ENCODE measurements around the gene TNFRSF18.

Gene TNFRSF18

DNA sequence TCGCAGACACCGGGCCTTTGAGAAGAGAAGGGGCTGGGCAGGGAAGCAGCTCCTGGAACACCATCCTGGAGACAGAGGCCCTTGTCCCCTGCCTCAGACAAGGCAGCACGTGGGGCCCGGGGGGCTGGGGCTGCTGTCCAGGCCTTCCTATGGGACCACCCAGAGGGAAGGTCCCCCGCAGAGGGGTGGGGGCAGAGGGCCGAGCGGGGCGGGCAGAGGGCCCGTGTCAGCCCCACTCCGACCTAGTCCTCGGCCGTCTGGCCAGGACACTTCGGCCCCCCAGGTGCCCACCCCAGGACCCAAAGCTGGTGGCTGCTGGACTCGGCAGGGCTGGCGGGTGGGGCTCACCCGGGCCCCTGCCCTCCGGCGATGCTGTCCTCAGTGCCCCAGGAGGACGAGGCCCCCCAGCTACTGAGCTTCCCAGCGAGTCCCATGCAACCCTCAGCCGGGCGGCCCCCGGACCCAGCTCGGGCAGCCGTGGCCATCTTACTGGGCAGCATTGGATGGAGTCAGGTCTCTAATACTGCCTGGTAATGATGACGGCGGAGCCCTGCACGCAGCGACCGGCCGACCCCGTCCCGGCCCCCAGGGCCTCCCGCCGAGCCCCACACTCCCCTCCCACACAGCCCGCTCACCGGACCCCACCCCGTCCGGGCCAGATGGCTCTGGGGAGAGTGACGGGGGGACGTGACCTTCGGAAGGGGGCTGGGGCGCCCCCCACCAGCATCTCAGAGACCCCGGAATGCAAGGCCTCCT lies 39.6 kb downstream of the TNFRSF18 start:
- no peak for DNase-seq (ENCODE audit: low read depth in 3 of 3)

DNA sequence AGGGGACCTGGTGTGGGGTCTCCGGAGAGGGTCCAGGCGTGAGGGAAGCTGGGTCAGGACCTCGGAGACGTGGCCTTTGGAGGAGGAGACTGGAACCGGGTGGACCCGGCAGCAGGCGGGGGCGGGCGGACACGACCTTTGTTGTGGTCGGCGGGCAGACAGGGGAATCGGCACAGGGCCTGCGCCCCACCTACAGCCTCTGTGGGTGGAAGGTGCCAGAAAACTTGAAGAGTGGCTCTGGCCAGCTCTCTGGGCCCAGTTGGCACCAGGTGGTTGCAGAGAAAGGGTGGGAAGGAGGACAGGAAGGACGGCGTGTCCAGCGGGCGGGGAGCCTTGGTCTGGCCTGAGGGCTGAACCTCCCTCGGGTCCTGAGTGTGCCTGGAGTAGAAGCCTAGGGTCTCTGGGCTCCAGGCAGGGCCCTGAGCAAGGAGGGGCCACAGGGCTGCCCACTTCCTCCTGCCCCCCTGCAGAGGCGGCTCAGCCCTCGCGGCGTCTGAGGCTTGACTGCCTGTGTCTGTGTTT lies 40.4 kb downstream of the TNFRSF18 start:
- no peak for DNase-seq (ENCODE audit: low read depth in 3 of 3)

DNA sequence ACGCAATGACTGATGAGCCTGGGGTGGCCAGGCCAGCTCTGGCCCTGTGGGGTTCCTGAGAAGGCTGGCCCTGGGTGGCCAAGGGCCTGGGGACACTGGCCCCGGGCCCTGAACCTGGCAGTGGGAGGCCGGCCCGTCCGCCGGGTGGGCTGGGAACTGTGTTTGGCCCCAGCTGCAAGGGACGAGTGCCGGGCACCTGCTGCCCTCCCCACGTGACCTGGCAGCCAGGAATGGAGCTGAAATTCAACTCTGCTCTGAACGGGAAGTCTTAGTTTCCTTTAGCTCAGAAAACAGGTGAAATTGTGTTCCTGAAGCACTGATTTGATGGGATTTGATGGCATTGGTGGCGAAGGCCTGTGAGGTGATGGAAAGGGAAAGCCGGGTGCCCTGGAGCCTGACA lies 40.9 kb downstream of the TNFRSF18 start:
- DNase-seq (ENCODE audit: low read depth in 3 of 3): no peak

DNA sequence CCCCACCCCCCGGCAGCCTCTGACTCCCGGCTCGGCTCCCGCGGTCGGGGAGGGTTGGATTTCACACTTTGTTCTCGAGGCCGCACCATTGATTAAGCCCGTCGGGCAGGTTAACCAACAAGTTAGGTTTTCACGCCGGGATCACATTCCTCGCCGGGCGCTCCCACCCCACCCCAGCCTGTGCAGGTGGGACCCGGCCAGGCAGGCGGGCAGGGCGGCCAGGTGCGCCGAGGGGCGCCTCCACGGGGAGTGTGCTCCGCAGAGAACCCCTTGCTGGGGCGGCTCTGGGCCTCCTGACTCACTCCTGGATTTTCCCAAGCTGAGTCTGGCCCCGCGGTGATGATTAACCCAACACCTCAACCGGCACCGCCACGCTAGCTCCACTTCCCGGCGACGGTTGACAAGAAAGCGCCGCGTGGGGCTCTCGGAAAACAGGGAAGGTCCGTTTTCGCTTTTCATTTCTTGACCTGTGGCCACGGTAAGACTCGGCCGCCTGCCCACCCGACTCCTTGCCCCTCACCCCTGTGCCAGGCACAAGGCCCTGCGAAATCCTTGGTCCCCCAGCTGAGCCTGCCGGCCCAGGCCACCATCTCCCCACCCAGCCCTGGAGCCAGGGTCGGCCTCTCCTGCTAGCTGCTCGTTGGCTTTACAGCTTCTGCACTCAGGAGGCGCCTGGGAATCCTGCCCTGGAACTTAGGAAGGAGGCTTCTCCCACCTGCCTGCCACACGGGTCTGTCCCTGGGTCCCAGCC lies 41.5 kb downstream of the TNFRSF18 start:
- no peak for DNase-seq (ENCODE audit: low read depth in 3 of 3)

DNA sequence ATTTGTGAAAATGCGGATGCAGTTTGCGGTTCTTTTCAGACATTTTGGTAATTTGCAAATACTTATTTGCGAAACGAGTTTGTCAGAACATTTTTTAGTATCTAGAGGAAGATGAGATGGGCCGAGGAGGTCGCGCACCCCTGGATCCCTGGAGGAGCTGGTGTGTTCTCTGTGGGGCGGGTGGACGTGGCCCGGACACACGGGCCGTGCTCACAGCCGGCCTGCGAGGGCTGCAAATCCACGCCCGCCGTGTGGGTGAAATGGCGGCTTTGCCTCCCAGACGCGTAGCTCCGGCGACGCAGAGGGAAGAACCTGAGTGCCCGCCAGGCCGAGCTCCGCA lies 42.1 kb downstream of the TNFRSF18 start:
- DNase-seq (ENCODE audit: low read depth in 3 of 3): no peak

DNA sequence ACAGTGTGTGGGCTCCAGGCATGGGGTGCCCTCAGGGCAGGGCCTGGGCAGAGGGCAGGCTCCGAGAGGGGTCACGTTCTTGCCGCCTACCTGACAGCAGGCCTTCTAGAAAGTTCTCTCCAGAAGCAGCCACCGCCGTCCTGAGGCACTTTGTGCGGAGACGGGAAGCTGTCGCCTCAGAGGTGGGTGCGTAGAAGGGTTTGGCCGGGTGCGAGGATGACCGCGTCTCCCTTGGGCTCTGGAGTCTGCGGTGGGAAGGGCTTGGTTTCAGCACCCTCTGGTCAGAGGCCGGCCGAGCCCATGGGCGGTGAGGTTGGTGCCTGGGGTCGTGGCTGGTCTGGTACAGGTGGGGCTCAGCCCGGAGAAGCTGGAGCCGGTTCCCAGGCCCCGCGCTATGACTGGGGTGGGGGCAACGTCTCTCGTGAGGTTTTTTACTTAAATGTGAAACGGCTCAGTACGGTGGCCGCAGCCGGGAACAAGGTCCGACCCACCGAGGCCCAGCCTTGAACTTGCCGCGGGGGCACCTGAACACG lies 42.8 kb downstream of the TNFRSF18 start:
- DNase-seq (ENCODE audit: low read depth in 3 of 3): no peak

DNA sequence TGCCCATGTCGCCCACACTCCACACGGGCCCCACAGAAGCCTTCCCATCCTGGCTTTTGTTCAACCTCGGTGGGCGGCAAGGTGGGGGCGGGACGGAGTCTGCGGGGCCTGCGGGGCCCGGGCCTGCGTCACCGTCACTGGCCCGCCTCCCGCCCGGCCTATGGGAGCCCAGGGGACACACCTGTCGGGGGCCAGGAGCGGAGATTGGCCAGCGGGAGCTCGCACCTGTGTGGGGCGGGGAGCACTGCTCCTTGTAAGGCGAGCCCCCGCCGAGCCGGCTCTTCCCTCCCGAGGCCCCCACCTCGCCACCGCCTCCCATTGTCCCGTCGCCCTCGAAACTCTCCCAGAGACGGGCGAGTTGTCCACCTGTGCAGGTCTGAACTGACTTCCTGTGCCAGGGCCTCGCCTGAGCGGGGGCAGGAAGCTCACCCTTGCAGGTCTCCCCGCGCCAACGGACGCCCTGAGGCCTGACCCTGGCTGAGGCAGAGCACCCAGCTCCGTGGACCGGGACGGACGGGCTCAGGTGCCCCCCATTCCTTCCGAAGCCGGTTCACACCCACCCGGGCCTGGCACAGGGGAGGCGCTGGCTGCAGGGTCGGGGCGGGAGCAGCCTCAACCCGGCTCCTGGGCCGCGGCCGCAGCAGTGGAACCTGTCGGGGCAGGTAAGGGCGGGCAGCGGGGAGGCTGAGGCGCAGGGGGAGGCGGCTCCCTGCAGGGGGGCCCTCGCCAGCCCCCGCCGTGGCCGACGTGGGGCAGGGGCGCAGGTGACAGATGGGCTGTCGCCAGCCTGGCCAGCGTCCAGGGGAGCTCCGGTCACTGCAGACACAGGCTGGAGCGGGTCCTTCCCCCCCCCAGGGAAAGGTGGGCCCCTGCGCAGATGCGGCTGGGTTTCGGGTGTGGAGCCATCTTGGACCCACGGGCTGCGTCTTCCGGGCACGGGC lies 43.5 kb downstream of the TNFRSF18 start:
- no peak for DNase-seq (ENCODE audit: low read depth in 3 of 3)

DNA sequence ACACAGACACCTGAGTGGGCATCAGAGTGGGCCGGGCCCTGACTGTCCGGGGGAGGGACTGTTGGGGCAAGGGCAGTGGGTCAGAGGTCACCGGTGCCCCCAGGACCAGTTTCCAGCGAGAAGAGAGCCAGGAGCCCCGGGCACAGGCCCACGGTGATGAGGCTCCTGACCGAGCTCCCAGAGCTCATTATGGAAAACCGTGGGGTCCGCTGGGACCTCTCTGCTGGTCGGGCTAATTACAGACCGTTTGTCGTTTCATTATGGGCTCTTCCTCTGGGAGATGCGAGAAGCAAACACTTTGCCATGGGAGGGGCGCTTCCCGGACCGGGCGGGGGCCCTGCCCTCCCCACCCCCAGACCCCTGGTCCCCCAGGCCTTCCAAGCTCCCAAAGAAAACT lies 44.7 kb downstream of the TNFRSF18 start:
- no peak for DNase-seq (ENCODE audit: low read depth in 3 of 3)

DNA sequence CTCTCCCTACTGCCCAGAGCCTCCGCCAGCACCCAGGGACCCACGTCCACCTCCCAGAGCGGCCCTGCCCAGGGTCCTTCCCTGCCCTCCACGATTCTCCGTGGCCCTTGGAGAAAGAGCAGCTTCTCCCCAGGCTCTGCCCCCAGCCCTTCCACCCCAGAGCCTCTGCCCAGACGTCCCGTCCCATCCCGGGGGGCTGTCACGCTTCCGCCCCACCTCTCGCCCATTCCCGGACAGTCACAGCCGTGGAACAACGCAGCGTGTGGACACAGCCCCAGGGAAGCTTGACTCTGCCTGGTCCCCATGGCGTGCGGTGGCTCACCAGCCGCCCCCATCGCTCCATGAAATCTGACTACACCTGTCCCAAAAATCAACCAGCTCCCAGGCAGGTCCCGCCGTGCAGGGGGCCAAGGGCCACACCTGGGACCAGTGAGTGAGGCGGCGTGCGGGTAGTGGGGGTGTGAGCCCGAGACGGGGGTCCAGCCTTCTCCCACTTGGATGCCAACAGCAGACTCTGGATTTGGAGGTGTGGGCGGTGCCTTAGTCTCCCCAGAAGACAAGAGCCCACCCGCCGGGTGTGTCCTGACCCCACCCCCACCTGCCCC lies 45.2 kb downstream of the TNFRSF18 start:
- no peak for DNase-seq (ENCODE audit: low read depth in 3 of 3)

DNA sequence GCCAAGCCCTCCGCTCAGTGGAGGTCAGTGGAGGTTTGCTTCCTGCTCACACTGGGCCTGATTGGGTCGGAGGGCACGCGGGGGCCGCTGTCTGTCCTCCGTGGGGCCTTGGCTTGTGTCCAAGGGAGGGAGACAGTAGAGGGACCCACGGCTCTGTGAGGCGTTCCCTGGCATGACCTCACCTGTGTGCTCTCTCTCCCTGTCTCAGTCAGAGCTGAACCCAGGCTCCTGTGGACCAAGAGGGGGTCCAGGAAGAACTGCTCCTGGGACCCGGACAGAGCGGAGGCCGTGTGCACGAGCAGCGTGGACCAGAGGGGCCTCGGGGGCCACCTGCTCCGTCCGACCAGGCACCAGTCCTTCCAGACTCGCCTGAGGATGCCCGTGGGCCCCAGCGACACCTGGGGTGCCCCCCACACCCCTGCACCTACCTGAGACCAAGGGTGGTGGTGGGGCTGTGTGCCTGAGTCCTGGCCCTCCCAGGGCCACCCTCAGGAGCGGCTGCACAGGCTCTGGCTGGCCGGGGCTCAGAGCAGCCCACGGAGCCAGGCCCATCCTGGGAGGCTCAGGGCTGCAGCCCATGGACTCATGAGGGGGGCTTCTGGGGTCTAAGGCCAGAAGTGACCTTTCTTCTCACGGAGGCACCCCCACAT lies 46.0 kb downstream of the TNFRSF18 start:
- no peak for DNase-seq (ENCODE audit: low read depth in 3 of 3)

DNA sequence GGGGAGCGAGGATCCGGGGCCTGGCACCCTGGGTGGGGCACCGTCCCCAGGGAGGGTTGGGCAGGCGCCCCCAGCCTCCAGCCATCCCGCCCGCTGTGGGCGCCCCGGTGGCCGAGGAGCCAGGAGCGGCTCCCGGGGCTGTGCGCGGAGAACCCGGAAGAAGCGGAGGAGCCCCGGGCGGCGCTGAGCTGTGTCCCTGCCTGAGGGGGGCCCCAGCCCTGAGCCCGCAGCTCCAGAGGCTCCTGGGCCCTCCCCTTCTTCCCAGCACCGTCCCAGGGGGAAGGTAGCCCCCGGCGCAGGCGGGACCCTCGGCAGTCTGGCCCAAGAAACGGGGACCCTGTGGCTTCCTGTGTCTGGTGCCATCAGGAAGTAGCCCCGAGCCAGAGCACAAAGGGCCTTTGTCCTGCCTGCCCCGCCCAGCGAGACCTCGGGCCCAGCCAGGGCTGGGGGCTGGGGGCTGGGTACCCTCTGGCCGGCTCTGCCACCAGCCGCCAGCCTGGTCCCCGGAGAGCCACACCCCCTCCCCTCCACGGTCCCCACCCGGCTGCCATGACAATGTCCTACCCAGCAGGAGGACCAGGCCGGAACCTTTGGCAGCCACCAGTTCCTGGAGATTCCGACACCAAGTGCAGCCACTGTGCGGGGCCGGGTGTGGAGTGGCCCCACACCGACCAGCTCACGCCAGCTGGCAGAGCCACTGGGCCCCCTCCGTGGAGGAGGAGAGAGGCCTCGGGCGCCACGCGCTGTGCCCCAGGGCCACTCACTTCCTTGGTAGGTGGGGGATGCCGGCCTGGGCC lies 48.3 kb downstream of the TNFRSF18 start:
- DNase-seq (ENCODE audit: low read depth in 3 of 3): no peak

DNA sequence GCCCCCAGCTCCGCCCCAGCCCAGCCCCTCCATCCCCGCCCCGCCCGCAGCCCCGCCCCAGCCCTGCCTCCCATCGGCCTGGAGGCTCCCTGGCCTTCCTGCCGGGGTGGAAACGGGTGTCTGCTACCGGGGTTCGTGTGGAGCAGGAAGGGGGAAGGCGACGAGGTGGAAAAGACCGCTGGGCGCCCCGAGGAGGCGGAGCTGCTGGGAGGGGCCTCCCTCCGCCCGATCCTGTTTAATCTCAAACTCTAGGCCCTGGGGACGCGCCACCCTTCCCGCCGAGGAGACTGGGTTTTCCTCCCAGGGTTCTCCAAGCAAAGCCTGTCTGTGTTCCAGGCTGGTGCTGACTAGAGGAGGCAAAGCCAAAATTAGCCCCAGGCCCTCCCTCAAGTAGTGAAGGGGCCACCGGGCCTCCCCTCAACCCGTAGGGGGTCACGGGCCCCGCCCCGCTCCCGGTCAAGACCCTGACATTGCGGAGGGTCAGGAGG lies 48.9 kb downstream of the TNFRSF18 start:
- peak; percentile 43 to 60 (median 53) for DNase-seq (ENCODE audit: low read depth in 3 of 3)

DNA sequence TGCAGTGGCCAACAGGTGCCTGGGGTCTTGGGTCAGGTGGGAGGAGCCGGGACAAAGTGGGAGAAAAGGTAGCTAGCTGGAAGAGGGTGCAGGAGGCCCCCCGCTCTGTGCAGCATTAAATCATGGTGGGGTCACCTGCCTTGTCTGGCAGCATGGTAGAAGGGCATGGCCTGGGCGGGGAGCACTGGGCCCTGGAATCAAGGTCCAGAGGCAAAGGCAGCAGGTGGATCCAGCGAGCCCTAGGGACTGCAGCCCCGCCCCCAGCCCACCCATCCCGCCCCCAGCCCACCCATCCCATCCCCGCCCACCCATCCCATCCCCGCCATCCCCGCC lies 49.4 kb downstream of the TNFRSF18 start:
- DNase-seq (ENCODE audit: low read depth in 3 of 3): no peak

DNA sequence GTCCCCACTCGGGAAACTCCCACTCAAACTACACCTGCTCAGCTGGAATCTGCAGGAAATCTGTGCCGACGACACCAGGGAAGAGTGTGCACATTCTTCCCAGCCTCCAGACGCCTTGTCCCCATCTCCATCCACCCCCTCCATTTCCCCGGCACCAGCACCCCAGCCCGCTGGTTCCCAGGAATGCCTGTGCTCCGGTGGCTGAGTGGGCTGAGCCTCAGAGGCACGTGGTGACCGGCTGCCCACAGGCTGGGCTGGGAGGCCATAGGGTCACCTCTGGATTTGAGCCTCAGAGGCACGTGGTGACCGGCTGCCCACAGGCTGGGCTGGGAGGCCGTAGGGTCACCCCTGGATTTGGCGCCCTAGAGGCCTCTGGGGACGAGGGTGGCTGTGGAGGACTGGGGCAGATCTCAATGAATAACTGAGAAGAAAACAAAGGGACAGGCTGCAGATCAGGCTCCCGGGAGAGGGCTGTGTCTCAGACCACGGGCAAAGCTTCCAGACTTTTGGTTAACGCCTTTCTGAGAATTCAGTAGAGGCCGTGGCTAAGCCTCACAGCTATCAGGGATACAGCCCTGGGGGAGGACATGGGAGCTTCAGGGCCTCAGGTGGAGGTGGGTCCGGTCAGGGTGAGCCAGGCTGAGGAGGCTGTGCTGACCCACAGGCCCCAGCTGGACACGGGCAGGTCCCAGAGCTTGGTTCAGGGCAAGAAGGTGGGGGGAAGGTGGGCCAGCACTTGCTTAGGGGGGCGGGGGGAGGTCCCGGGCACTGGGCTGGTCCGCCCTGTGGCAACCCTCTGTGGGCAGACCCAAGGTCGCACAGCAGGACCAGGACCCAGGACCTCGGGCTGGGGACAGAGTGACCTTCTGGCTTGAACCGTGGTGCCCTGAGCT lies 50.0 kb downstream of the TNFRSF18 start:
- DNase-seq (ENCODE audit: low read depth in 3 of 3): no peak

DNA sequence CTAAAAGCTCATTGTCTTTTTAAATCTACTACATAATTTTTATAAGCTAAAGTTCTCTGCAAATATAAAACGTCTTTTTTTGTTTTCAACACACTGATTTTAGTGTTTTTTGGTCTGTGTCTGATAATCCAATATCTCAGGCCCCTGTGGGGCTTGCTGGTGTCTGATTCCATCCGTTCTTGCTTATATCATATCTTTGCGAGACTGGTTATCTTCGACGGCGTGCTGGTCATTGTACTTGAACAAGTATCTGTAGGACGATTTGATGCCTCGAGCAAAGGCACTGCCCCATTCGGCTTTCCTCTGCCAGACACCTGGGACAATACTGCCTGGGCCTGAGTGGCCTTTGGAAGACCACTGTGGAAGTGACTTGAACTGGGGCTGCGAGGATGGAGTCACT lies 51.1 kb downstream of the TNFRSF18 start:
- no peak for DNase-seq (ENCODE audit: low read depth in 3 of 3)

DNA sequence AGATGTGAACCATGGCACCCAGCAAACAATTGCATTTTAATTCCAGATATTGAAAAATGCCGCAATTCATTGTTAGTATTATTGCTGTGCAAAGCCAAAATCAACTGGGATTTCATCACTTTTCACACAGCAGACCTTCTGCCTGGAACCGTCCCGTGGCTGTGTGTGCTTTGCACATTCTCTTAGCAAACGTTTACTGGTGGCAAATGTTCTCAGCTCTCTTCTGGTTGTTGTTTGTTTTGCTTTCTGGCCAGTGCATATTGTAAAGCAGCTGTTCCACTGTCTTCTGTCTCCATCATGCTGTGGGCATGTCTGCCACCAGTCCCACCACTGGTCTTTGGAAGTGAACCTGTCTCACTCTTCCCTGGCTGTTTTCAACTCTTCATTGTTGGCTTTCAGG lies 52.5 kb downstream of the TNFRSF18 start:
- no peak for DNase-seq (ENCODE audit: low read depth in 3 of 3)
